GM12878 (cell line): ENCODE results near the gene FFAR1. TPM values are rescaled to one million over a fixed set of nuclear protein-coding genes. Genes with fewer than 3 reads are reported as not detected.

ENCODE experiments used
- ATAC-seq: fragments of 200-7000 bp; cut with Tn5 transposase; 3 replicates; pipeline ENCODE4 v1.9.1; 2020; ENCODE audit warnings: mild to moderate bottlenecking, moderate library complexity
- BruUV-seq: library from RNA; stranded (reverse); fragments of 400-500 nt; replicated peaks from 2 replicates; lab custom pipeline; 2021; lab: Mats Ljungman, UMichigan
- CTCF ChIA-PET: fragments of 300-600 bp; sonication (Branson Sonifier 250); formaldehyde crosslinking; extraction: SDS; loops from one replicate; lab custom pipeline; 2021; ENCODE audit warnings: inconsistent platforms; lab: Yijun Ruan, JAX
- POLR2A ChIA-PET: fragments of 350-600 bp; formaldehyde crosslinking; extraction: SDS; loops from one replicate; lab custom pipeline; 2021; ENCODE audit warnings: inconsistent platforms; lab: Charles Lee
- RAD21 ChIA-PET: fragments of 300-600 bp; sonication (Branson Sonifier 250); formaldehyde crosslinking; loops from one replicate; lab custom pipeline; 2023; ENCODE audit warnings: antibody characterized with exemption; ENCODE audit not compliant: unreplicated experiment; lab: Charles Lee
- SMC1A ChIA-PET: fragments of 300-600 bp; sonication (Branson Sonifier 250); formaldehyde crosslinking; loops from one replicate; lab custom pipeline; 2023; ENCODE audit not compliant: unreplicated experiment, uncharacterized antibody; lab: Charles Lee
- DNase-seq: peaks from one replicate; pipeline ENCODE4 v3.0.0-alpha.2; 2011; ENCODE audit warnings: low read depth, low spot score
- FAIRE-seq: peaks from 3 replicates; lab custom pipeline; 2011; peaks lifted over from hg19 to GRCh38; lab: Jason Lieb, UNC
- H2AFZ ChIP-seq: 2 replicates; pipeline ENCODE4 v1.6.0; 2011; ENCODE audit warnings: low read depth, low read length, control low read depth; ENCODE audit not compliant: control insufficient read depth
- H3K27ac ChIP-seq: 2 replicates; pipeline ENCODE4 v1.5.1; 2011; ENCODE audit warnings: control low read depth; ENCODE audit not compliant: control insufficient read depth, insufficient read depth
- H3K27me3 ChIP-seq, 2 experiments: replicated peaks in 1 of 2; 2 replicates each; pipeline versions ENCODE4 v1.6.0 to v1.6.1; 2011; ENCODE audit warnings: low read length in 1 of 2; ENCODE audit not compliant: control insufficient read depth in 2 of 2, insufficient read depth in 2 of 2
- H3K36me3 ChIP-seq, 2 experiments: 2 replicates each; pipeline ENCODE4 v1.5.1; 2011; ENCODE audit warnings: low read length in 1 of 2; ENCODE audit not compliant: control insufficient read depth in 2 of 2, insufficient read depth in 2 of 2
- H3K4me1 ChIP-seq: 2 replicates; pipeline ENCODE4 v1.6.1; 2011; ENCODE audit warnings: mild to moderate bottlenecking, low read length, moderate library complexity, mixed read lengths; ENCODE audit not compliant: control insufficient read depth, insufficient read depth
- H3K4me2 ChIP-seq: 2 replicates; pipeline ENCODE4 v1.6.0; 2011; ENCODE audit warnings: control low read depth; ENCODE audit not compliant: control insufficient read depth, insufficient read depth
- H3K4me3 ChIP-seq: fragments of 200-600 bp; sonication (generic); 2 replicates; pipeline ENCODE4 v1.5.1; 2016
- H3K79me2 ChIP-seq: 2 replicates; pipeline ENCODE4 v1.6.0; 2011; ENCODE audit warnings: low read length; ENCODE audit not compliant: control insufficient read depth, insufficient read depth
- H3K9ac ChIP-seq: 2 replicates; pipeline ENCODE4 v1.8.0; 2011; ENCODE audit warnings: low read length, control low read depth, mixed read lengths; ENCODE audit not compliant: control insufficient read depth, insufficient read depth
- H3K9me3 ChIP-seq: replicated peaks from 3 replicates; pipeline ENCODE4 v1.5.1; 2011; ENCODE audit warnings: mild to moderate bottlenecking, low read length; ENCODE audit not compliant: control insufficient read depth, insufficient read depth
- H4K20me1 ChIP-seq: 2 replicates; pipeline ENCODE4 v1.6.0; 2011; ENCODE audit not compliant: control insufficient read depth, insufficient read depth
- HDGF ChIP-seq: fragments of 450-650 bp; IDR thresholded peaks from 2 replicates; pipeline ENCODE4 v1.6.1; 2016; ENCODE audit warnings: antibody characterized with exemption
- MLLT1 ChIP-seq: fragments of 450-650 bp; IDR thresholded peaks from 2 replicates; pipeline ENCODE4 v1.6.1; 2016; ENCODE audit warnings: mild to moderate bottlenecking
- NBN ChIP-seq: fragments of 450-650 bp; IDR thresholded peaks from 2 replicates; pipeline ENCODE4 v1.6.1; 2016
- NFYB ChIP-seq: IDR thresholded peaks from 2 replicates; pipeline ENCODE4 v1.6.1; 2011; ENCODE audit warnings: low read depth, mild to moderate bottlenecking, low read length, improper control_type of control experiment, moderate library complexity; ENCODE audit not compliant: insufficient read depth
- NR2C2 ChIP-seq: IDR thresholded peaks from 2 replicates; pipeline ENCODE4 v1.6.1; 2011; ENCODE audit warnings: borderline replicate concordance, low read depth; ENCODE audit not compliant: control insufficient read depth, insufficient read length
- SUZ12 ChIP-seq: fragments of 200-600 bp; sonication (generic); IDR thresholded peaks from one replicate; pipeline ENCODE4 v1.6.1; 2018; ENCODE audit warnings: antibody characterized with exemption, mild to moderate bottlenecking; ENCODE audit not compliant: unreplicated experiment
- TBL1XR1 ChIP-seq: IDR thresholded peaks from 2 replicates; pipeline ENCODE4 v1.6.1; 2012; ENCODE audit warnings: low read depth, low read length, improper control_type of control experiment
- WGBS: methylation state at CpG from one replicate; pipeline ENCODE4 v1.1.6; 2016; ENCODE audit warnings: low lambda C conversion rate; ENCODE audit not compliant: insufficient replicate concordance, insufficient coverage; ENCODE audit errors: missing lambda C conversion rate; 5-methylcytosine and 5-hydroxymethylcytosine counted together
- in situ Hi-C: fragments of 300-500 bp; cut with MboI; formaldehyde crosslinking; loops from 9 replicates; pipeline ENCODE4 v1.14.3; 2018; ENCODE audit warnings: mixed read lengths
- intact Hi-C: fragments of 100-400 bp; cut with micrococcal nuclease; formaldehyde crosslinking; loops from one replicate; pipeline ENCODE4 v1.14.2; 2022; ENCODE audit not compliant: unreplicated experiment
- polyA plus RNA-seq, 11 experiments: library from polyadenylated mRNA; depleted of rRNA in 4 of 11; unstranded in 6 of 11; stranded (reverse) in 5 of 11; fragments of >200 nt; fragmentation: Nextera tagmentation in 4 of 11; fragmentation: Illumina TruSeq in 1 of 11; extraction: Ambion mirVana in 4 of 11; extraction: Trizol in 1 of 11; gene quantifications; 1 replicate in 1 of 11; 2 replicates in 10 of 11; pipeline versions ENCODE4 v1.2.1 to v1.2.3, GENCODE V29; 2011 to 2016; ENCODE audit warnings: inconsistent platforms in 2 of 11, missing spikeins in 2 of 11, low read depth in 1 of 11
- total RNA-seq, 4 experiments: library from RNA; depleted of rRNA in 3 of 4; stranded (reverse); fragments of >200 nt in 3 of 4; fragmentation: Illumina TruSeq in 1 of 4; extraction: Trizol in 1 of 4; gene quantifications; 2 replicates each; pipeline versions ENCODE4 v1.2.1 to v1.2.3, GENCODE V29; 2013 to 2021

The FFAR1 gene
- total and polyA plus RNA-seq, 10 of the 15 experiments (the other 5 are each of a cell fraction or from before 2014, with no cell fraction given): 0.05 to 0.62 (median 0.14) TPM; not detected in 2

- in situ Hi-C loops (no loop called here), intact Hi-C loops (no loop called here)
- ChIA-PET CTCF (no interaction called here), POLR2A (no interaction called here), RAD21 (no interaction called here), SMC1A (no interaction called here)
- H3K9ac ChIP-seq: no peak overlapping the region
- DNase-seq (no peak), ATAC-seq (no peak), FAIRE-seq (peak; percentile 75)
- no TSS peak for BruUV-seq
- no peak overlapping the region for H3K4me3 ChIP-seq
- H3K27ac ChIP-seq: no peak overlapping the region
- 97% methylated on average over 2 of the region's 2 CpGs for WGBS
- peaks cover 26% of the 10 kb centered on the region for H3K4me1 ChIP-seq
- no peak overlapping the region for H3K4me2 ChIP-seq
- H3K36me3 ChIP-seq: no peaks in the 10 kb centered on the region
- H4K20me1 ChIP-seq: no peaks in the 10 kb centered on the region
- TF ChIP-seq HDGF (peak; percentile 40; the same call in 1 of the 2 replicates), NR2C2 (peak; percentile 3), TBL1XR1 (no peak)
- H2AFZ ChIP-seq: no peak overlapping the region
- H3K27me3 ChIP-seq: no peaks in the 10 kb centered on the region
- H3K9me3 ChIP-seq: no peaks in the 10 kb centered on the region
- no peaks in the 10 kb centered on the region for H3K79me2 ChIP-seq
These were observed 49.8 kb upstream of the FFAR1 start for GRCh38 chr19:35297922-35298321.

- intact Hi-C loops: no loop called here
- no peak for TF ChIP-seq TBL1XR1
- TF ChIP-seq SUZ12: no peak
- TF ChIP-seq NBN: 0 out of 2 replicates have a peak, but pooled peaks have one; percentile 17
- no peak for TF ChIP-seq NFYB
- TF ChIP-seq MLLT1: peak; percentile 39; the same call in 1 of the 2 replicates
- CTCF ChIA-PET: no interaction called here
- FAIRE-seq (no peak), DNase-seq (no peak), ATAC-seq (no peak)
- H3K4me2 ChIP-seq: no peak overlapping the region
- SMC1A ChIA-PET: no interaction called here
- H3K27me3 ChIP-seq: no peaks in the 10 kb centered on the region
- no peak overlapping the region for H3K27ac ChIP-seq
- H3K4me1 ChIP-seq: peaks cover 26% of the 10 kb centered on the region
- no peaks in the 10 kb centered on the region for H3K9me3 ChIP-seq
- no peaks in the 10 kb centered on the region for H3K79me2 ChIP-seq
- 98% methylated on average over 5 of the region's 5 CpGs for WGBS
- RAD21 ChIA-PET: no interaction called here
- H2AFZ ChIP-seq: no peak overlapping the region
- BruUV-seq: no TSS peak
- no peaks in the 10 kb centered on the region for H4K20me1 ChIP-seq
- H3K9ac ChIP-seq: no peak overlapping the region
- POLR2A ChIA-PET: no interaction called here
- in situ Hi-C loops: no loop called here
- H3K36me3 ChIP-seq: no peaks in the 10 kb centered on the region
- H3K4me3 ChIP-seq: no peak overlapping the region
These were observed 49.1 kb upstream of the FFAR1 start for GRCh38 chr19:35298561-35298972.
